Measurements from ENCODE around the gene DRD2.

The DRD2 gene

GRCh38 chr11:113409526-113409925, 65.7 kb downstream of the DRD2 start:
- no peak overlapping the region for H3K27ac ChIP-seq (ENCODE audit: low read depth, low read length)
- no peaks in the 10 kb centered on the region for H3K4me1 ChIP-seq (ENCODE audit: insufficient read depth, low read length)
- no peaks in the 10 kb centered on the region for H3K27me3 ChIP-seq (ENCODE audit: control insufficient read depth in 1 of 2, insufficient read depth in 2 of 2, low read length in 2 of 2)
- H3K36me3 ChIP-seq (ENCODE audit: insufficient read depth, low read length): no peaks in the 10 kb centered on the region
- H3K4me3 ChIP-seq (ENCODE audit: low read depth in 1 of 2, low read length in 2 of 2): no peak overlapping the region
- no peaks in the 10 kb centered on the region for H3K9me3 ChIP-seq (ENCODE audit: low read length)
- H3K9ac ChIP-seq (ENCODE audit: low read length): no peak overlapping the region

GRCh38 chr11:113408887-113409286, 66.3 kb downstream of the DRD2 start:
- Histone ChIP-seq H3K4me1 (ENCODE audit: insufficient read depth, low read length) (no peaks in the 10 kb centered on the region), H3K27ac (ENCODE audit: low read depth, low read length) (no peak overlapping the region), H3K36me3 (ENCODE audit: insufficient read depth, low read length) (no peaks in the 10 kb centered on the region), H3K9ac (ENCODE audit: low read length) (no peak overlapping the region), H3K27me3 (ENCODE audit: control insufficient read depth in 1 of 2, insufficient read depth in 2 of 2, low read length in 2 of 2) (no peaks in the 10 kb centered on the region), H3K9me3 (ENCODE audit: low read length) (no peaks in the 10 kb centered on the region), H3K4me3 (ENCODE audit: low read depth in 1 of 2, low read length in 2 of 2) (no peak overlapping the region)

GRCh38 chr11:113408206-113408605, 67.0 kb downstream of the DRD2 start:
- Histone ChIP-seq H3K36me3 (ENCODE audit: insufficient read depth, low read length) (no peaks in the 10 kb centered on the region), H3K9me3 (ENCODE audit: low read length) (no peaks in the 10 kb centered on the region), H3K4me1 (ENCODE audit: insufficient read depth, low read length) (no peaks in the 10 kb centered on the region)

GRCh38 chr11:113407163-113407562, 68.0 kb downstream of the DRD2 start:
- Histone ChIP-seq H3K4me1 (ENCODE audit: insufficient read depth, low read length) (no peaks in the 10 kb centered on the region), H3K27me3 (ENCODE audit: control insufficient read depth in 1 of 2, insufficient read depth in 2 of 2, low read length in 2 of 2) (no peaks in the 10 kb centered on the region), H3K27ac (ENCODE audit: low read depth, low read length) (no peak overlapping the region), H3K4me3 (ENCODE audit: low read depth in 1 of 2, low read length in 2 of 2) (no peak overlapping the region), H3K9me3 (ENCODE audit: low read length) (no peaks in the 10 kb centered on the region), H3K9ac (ENCODE audit: low read length) (no peak overlapping the region), H3K36me3 (ENCODE audit: insufficient read depth, low read length) (no peaks in the 10 kb centered on the region)

More at GRCh38 chr11:113408206-113408605, 67.0 kb downstream of the DRD2 start:
- no peak overlapping the region for H3K27ac ChIP-seq (ENCODE audit: low read depth, low read length)
- H3K9ac ChIP-seq (ENCODE audit: low read length): no peak overlapping the region
- no peaks in the 10 kb centered on the region for H3K27me3 ChIP-seq (ENCODE audit: control insufficient read depth in 1 of 2, insufficient read depth in 2 of 2, low read length in 2 of 2)
- no peak overlapping the region for H3K4me3 ChIP-seq (ENCODE audit: low read depth in 1 of 2, low read length in 2 of 2)

GRCh38 chr11:113405724-113406478, 69.3 kb downstream of the DRD2 start:
- H3K27me3 ChIP-seq (ENCODE audit: control insufficient read depth in 1 of 2, insufficient read depth in 2 of 2, low read length in 2 of 2): no peaks in the 10 kb centered on the region
- no peak overlapping the region for H3K27ac ChIP-seq (ENCODE audit: low read depth, low read length)
- H3K9me3 ChIP-seq (ENCODE audit: low read length): no peaks in the 10 kb centered on the region
- no peak overlapping the region for H3K9ac ChIP-seq (ENCODE audit: low read length)
- H3K36me3 ChIP-seq (ENCODE audit: insufficient read depth, low read length): no peaks in the 10 kb centered on the region
- no peaks in the 10 kb centered on the region for H3K4me1 ChIP-seq (ENCODE audit: insufficient read depth, low read length)
- no peak overlapping the region for H3K4me3 ChIP-seq (ENCODE audit: low read depth in 1 of 2, low read length in 2 of 2)

GRCh38 chr11:113404859-113405430, 70.3 kb downstream of the DRD2 start:
- Histone ChIP-seq H3K9me3 (ENCODE audit: low read length) (no peaks in the 10 kb centered on the region), H3K4me3 (ENCODE audit: low read depth in 1 of 2, low read length in 2 of 2) (no peak overlapping the region), H3K36me3 (ENCODE audit: insufficient read depth, low read length) (no peaks in the 10 kb centered on the region), H3K27ac (ENCODE audit: low read depth, low read length) (no peak overlapping the region), H3K27me3 (ENCODE audit: control insufficient read depth in 1 of 2, insufficient read depth in 2 of 2, low read length in 2 of 2) (no peaks in the 10 kb centered on the region), H3K9ac (ENCODE audit: low read length) (no peak overlapping the region), H3K4me1 (ENCODE audit: insufficient read depth, low read length) (no peaks in the 10 kb centered on the region)

GRCh38 chr11:113401718-113402117, 73.5 kb downstream of the DRD2 start:
- no peak overlapping the region for H3K9ac ChIP-seq (ENCODE audit: low read length)
- H3K4me3 ChIP-seq (ENCODE audit: low read depth in 1 of 2, low read length in 2 of 2): no peak overlapping the region
- H3K27ac ChIP-seq (ENCODE audit: low read depth, low read length): no peak overlapping the region
- no peaks in the 10 kb centered on the region for H3K36me3 ChIP-seq (ENCODE audit: insufficient read depth, low read length)
- no peaks in the 10 kb centered on the region for H3K27me3 ChIP-seq (ENCODE audit: control insufficient read depth in 1 of 2, insufficient read depth in 2 of 2, low read length in 2 of 2)
- no peaks in the 10 kb centered on the region for H3K4me1 ChIP-seq (ENCODE audit: insufficient read depth, low read length)
- H3K9me3 ChIP-seq (ENCODE audit: low read length): no peaks in the 10 kb centered on the region

GRCh38 chr11:113400631-113401230, 74.5 kb downstream of the DRD2 start:
- H3K27me3 ChIP-seq (ENCODE audit: control insufficient read depth in 1 of 2, insufficient read depth in 2 of 2, low read length in 2 of 2): no peaks in the 10 kb centered on the region
- H3K36me3 ChIP-seq (ENCODE audit: insufficient read depth, low read length): no peaks in the 10 kb centered on the region
- no peak overlapping the region for H3K27ac ChIP-seq (ENCODE audit: low read depth, low read length)
- no peak overlapping the region for H3K9ac ChIP-seq (ENCODE audit: low read length)
- H3K4me3 ChIP-seq (ENCODE audit: low read depth in 1 of 2, low read length in 2 of 2): no peak overlapping the region
- H3K9me3 ChIP-seq (ENCODE audit: low read length): no peaks in the 10 kb centered on the region
- H3K4me1 ChIP-seq (ENCODE audit: insufficient read depth, low read length): no peaks in the 10 kb centered on the region

GRCh38 chr11:113398669-113399430, 76.3 kb downstream of the DRD2 start:
- Histone ChIP-seq H3K27ac (ENCODE audit: low read depth, low read length) (no peak overlapping the region), H3K4me1 (ENCODE audit: insufficient read depth, low read length) (no peaks in the 10 kb centered on the region)

GRCh38 chr11:113397821-113398220, 77.4 kb downstream of the DRD2 start:
- Histone ChIP-seq H3K9me3 (ENCODE audit: low read length) (no peaks in the 10 kb centered on the region), H3K27ac (ENCODE audit: low read depth, low read length) (no peak overlapping the region)

More at GRCh38 chr11:113398669-113399430, 76.3 kb downstream of the DRD2 start:
- no peak overlapping the region for H3K9ac ChIP-seq (ENCODE audit: low read length)
- no peaks in the 10 kb centered on the region for H3K9me3 ChIP-seq (ENCODE audit: low read length)
- no peaks in the 10 kb centered on the region for H3K36me3 ChIP-seq (ENCODE audit: insufficient read depth, low read length)
- no peak overlapping the region for H3K4me3 ChIP-seq (ENCODE audit: low read depth in 1 of 2, low read length in 2 of 2)
- no peaks in the 10 kb centered on the region for H3K27me3 ChIP-seq (ENCODE audit: control insufficient read depth in 1 of 2, insufficient read depth in 2 of 2, low read length in 2 of 2)

GRCh38 chr11:113397212-113397611, 78.0 kb downstream of the DRD2 start:
- H3K4me3 ChIP-seq (ENCODE audit: low read depth in 1 of 2, low read length in 2 of 2): no peak overlapping the region
- H3K9me3 ChIP-seq (ENCODE audit: low read length): no peaks in the 10 kb centered on the region
- no peak overlapping the region for H3K9ac ChIP-seq (ENCODE audit: low read length)
- H3K27me3 ChIP-seq (ENCODE audit: control insufficient read depth in 1 of 2, insufficient read depth in 2 of 2, low read length in 2 of 2): no peaks in the 10 kb centered on the region
- H3K4me1 ChIP-seq (ENCODE audit: insufficient read depth, low read length): no peaks in the 10 kb centered on the region
- no peaks in the 10 kb centered on the region for H3K36me3 ChIP-seq (ENCODE audit: insufficient read depth, low read length)
- H3K27ac ChIP-seq (ENCODE audit: low read depth, low read length): no peak overlapping the region

More at GRCh38 chr11:113397821-113398220, 77.4 kb downstream of the DRD2 start:
- Histone ChIP-seq H3K4me1 (ENCODE audit: insufficient read depth, low read length) (no peaks in the 10 kb centered on the region), H3K27me3 (ENCODE audit: control insufficient read depth in 1 of 2, insufficient read depth in 2 of 2, low read length in 2 of 2) (no peaks in the 10 kb centered on the region), H3K4me3 (ENCODE audit: low read depth in 1 of 2, low read length in 2 of 2) (no peak overlapping the region), H3K9ac (ENCODE audit: low read length) (no peak overlapping the region), H3K36me3 (ENCODE audit: insufficient read depth, low read length) (no peaks in the 10 kb centered on the region)

All from muscle layer of colon (tissue), 2 donors.